IPS-18c (cell line): ENCODE results near the gene ADARB1.

Experiments
- H3K4me3 ChIP-seq: 2 replicates; pipeline ENCODE4 v1.7.0; 2013; ENCODE audit warnings: low read depth, mild to moderate bottlenecking, low read length, moderate library complexity; ENCODE audit not compliant: insufficient read depth
- H3K9me3 ChIP-seq: one replicate; pipeline ENCODE4 v1.6.1; 2013; ENCODE audit warnings: mild to moderate bottlenecking, low read length, moderate library complexity; ENCODE audit not compliant: control insufficient read depth, insufficient read depth

The ADARB1 gene

GRCh38 chr21:45115141-45115540 is 40.8 kb downstream of the ADARB1 start:
- H3K4me3 ChIP-seq: no peak overlapping the region
- no peaks in the 10 kb centered on the region for H3K9me3 ChIP-seq

GRCh38 chr21:45116066-45116465 is 41.7 kb downstream of the ADARB1 start:
- no peaks in the 10 kb centered on the region for H3K9me3 ChIP-seq
- no peak overlapping the region for H3K4me3 ChIP-seq

GRCh38 chr21:45117314-45117713 is 42.9 kb downstream of the ADARB1 start:
- Histone ChIP-seq H3K4me3 (no peak overlapping the region), H3K9me3 (no peaks in the 10 kb centered on the region)

- Histone ChIP-seq H3K9me3 (no peaks in the 10 kb centered on the region), H3K4me3 (no peak overlapping the region)
These were observed 43.7 kb downstream of the ADARB1 start for GRCh38 chr21:45118099-45118498.

- Histone ChIP-seq H3K9me3 (no peaks in the 10 kb centered on the region), H3K4me3 (no peak overlapping the region)
These were observed 45.4 kb downstream of the ADARB1 start for GRCh38 chr21:45119812-45120211.

GRCh38 chr21:45120975-45121374 is 46.6 kb downstream of the ADARB1 start:
- H3K9me3 ChIP-seq: no peaks in the 10 kb centered on the region
- no peak overlapping the region for H3K4me3 ChIP-seq

GRCh38 chr21:45122030-45122429 is 47.6 kb downstream of the ADARB1 start:
- Histone ChIP-seq H3K4me3 (no peak overlapping the region), H3K9me3 (no peaks in the 10 kb centered on the region)

- H3K9me3 ChIP-seq: no peaks in the 10 kb centered on the region
- no peak overlapping the region for H3K4me3 ChIP-seq
These were observed 48.2 kb downstream of the ADARB1 start for GRCh38 chr21:45122432-45123132.

GRCh38 chr21:45123440-45123839 is 49.1 kb downstream of the ADARB1 start:
- no peaks in the 10 kb centered on the region for H3K9me3 ChIP-seq
- H3K4me3 ChIP-seq: no peak overlapping the region

GRCh38 chr21:45124596-45124995 is 50.2 kb downstream of the ADARB1 start:
- H3K4me3 ChIP-seq: no peak overlapping the region
- no peaks in the 10 kb centered on the region for H3K9me3 ChIP-seq

- no peaks in the 10 kb centered on the region for H3K9me3 ChIP-seq
- no peak overlapping the region for H3K4me3 ChIP-seq
These were observed 51.0 kb downstream of the ADARB1 start for GRCh38 chr21:45125357-45125756.

GRCh38 chr21:45126204-45126626 is 51.8 kb downstream of the ADARB1 start:
- H3K9me3 ChIP-seq: no peaks in the 10 kb centered on the region
- no peak overlapping the region for H3K4me3 ChIP-seq

GRCh38 chr21:45126983-45127382 is 52.6 kb downstream of the ADARB1 start:
- Histone ChIP-seq H3K4me3 (no peak overlapping the region), H3K9me3 (no peaks in the 10 kb centered on the region)

- H3K4me3 ChIP-seq: no peak overlapping the region
- H3K9me3 ChIP-seq: no peaks in the 10 kb centered on the region
These were observed 53.6 kb downstream of the ADARB1 start for GRCh38 chr21:45127937-45128336.

- Histone ChIP-seq H3K9me3 (no peaks in the 10 kb centered on the region), H3K4me3 (no peak overlapping the region)
These were observed 54.3 kb downstream of the ADARB1 start for GRCh38 chr21:45128613-45129188.

- Histone ChIP-seq H3K9me3 (no peaks in the 10 kb centered on the region), H3K4me3 (no peak overlapping the region)
These were observed 55.0 kb downstream of the ADARB1 start for GRCh38 chr21:45129189-45129923.

- Histone ChIP-seq H3K9me3 (no peaks in the 10 kb centered on the region), H3K4me3 (no peak overlapping the region)
These were observed 56.0 kb downstream of the ADARB1 start for GRCh38 chr21:45130324-45130774.

- no peak overlapping the region for H3K4me3 ChIP-seq
These were observed 57.2 kb downstream of the ADARB1 start for GRCh38 chr21:45131537-45131999.

More at GRCh38 chr21:45131537-45131999, 57.2 kb downstream of the ADARB1 start:
- no peaks in the 10 kb centered on the region for H3K9me3 ChIP-seq
